OCI-LY1 (cell line): Measurements from ENCODE around the gene PAM.

Source experiments
- CTCF ChIP-seq: fragments of 200-600 bp; sonication (generic), shearing (Covaris generic); IDR thresholded peaks from 2 replicates; pipeline ENCODE4 v1.5.1; 2017; ENCODE audit warnings: mild to moderate bottlenecking, antibody characterized with exemption, low read length, moderate library complexity, mixed read lengths
- EZH2 ChIP-seq: fragments of 200-600 bp; sonication (generic), shearing (Covaris generic); IDR thresholded peaks from 2 replicates; pipeline ENCODE4 v1.8.0; 2017; ENCODE audit warnings: borderline replicate concordance, mixed run types, mild to moderate bottlenecking, antibody characterized with exemption, low read length, moderate library complexity, mixed read lengths

GRCh38 chr5:102932781-102933180 is 177.7 kb downstream of the PAM start:
- no peak for TF ChIP-seq CTCF
- no peak for TF ChIP-seq EZH2
